ELF-1 (cell line): ENCODE data around the gene LDB1.

ENCODE experiments used
- DNase-seq: peaks from one replicate; pipeline ENCODE4 v3.0.0-alpha.2; 2016; ENCODE audit warnings: low read depth, low spot score

The LDB1 gene

DNA sequence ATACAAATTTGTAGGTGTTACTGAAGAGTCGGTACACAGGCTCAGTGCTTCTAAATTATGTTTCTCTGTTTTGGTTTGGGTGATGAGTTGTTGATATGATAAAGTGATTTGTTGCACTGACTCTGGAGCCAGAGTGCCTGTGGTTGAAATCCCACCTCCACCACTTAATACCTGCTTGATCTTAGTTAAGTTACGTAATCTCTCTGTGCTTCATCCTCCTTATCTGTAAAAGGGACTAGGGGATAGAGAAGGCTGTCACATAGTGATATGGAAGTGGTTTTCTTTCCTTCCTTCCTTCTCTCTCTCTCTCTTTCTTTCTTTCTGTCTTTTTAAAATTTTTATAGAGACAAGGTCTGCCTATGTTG, 55.7 kb downstream of the LDB1 start:
- no peak for DNase-seq

GRCh38 chr10:102059987-102060386, 60.2 kb downstream of the LDB1 start:
- DNase-seq: no peak
